CD4-positive, alpha-beta T cell (primary cell): Measurements from ENCODE around the gene PIP5K1B. TPM values are rescaled to one million over a fixed set of nuclear protein-coding genes. Genes with fewer than 3 reads are reported as not detected.

ENCODE experiments used
- ATAC-seq: fragments of 200-7000 bp; cut with Tn5 transposase; one replicate; pipeline ENCODE4 v1.10.0; 2022; ENCODE audit warnings: mild to moderate bottlenecking; ENCODE audit not compliant: poor library complexity
- CTCF ChIA-PET: fragments of 350-600 bp; sonication (Branson Sonifier 250); formaldehyde crosslinking; loops from one replicate; lab custom pipeline; 2021; ENCODE audit warnings: antibody characterized with exemption, inconsistent platforms; lab: Charles Lee
- POLR2A ChIA-PET: fragments of 350-600 bp; sonication (Branson Sonifier 250); formaldehyde crosslinking; loops from one replicate; lab custom pipeline; 2021; ENCODE audit warnings: antibody characterized with exemption, inconsistent platforms; lab: Charles Lee
- DNase-seq, 14 experiments: peaks; one replicate each; pipeline ENCODE4 v3.0.0-alpha.2; 2013 to 2020; ENCODE audit warnings: mixed read lengths in 2 of 14
- H3K27ac ChIP-seq, 2 donors: one replicate each; pipeline versions ENCODE4 v1.5.1 to v1.7.0; 2013; ENCODE audit warnings: low read length in 2 of 2, low read depth in 1 of 2, mild to moderate bottlenecking in 1 of 2
- H3K27me3 ChIP-seq, 2 experiments: 1 replicate in 1 of 2; 2 replicates in 1 of 2; pipeline versions ENCODE4 v1.6.1 to v1.7.0; 2013; ENCODE audit warnings: low read length in 2 of 2, control low read depth in 1 of 2, mild to moderate bottlenecking in 1 of 2, moderate library complexity in 1 of 2; ENCODE audit not compliant: insufficient read depth in 2 of 2, control insufficient read depth in 1 of 2
- H3K36me3 ChIP-seq: one replicate; pipeline ENCODE4 v1.6.1; 2013; ENCODE audit warnings: low read length, control low read depth; ENCODE audit not compliant: insufficient read depth
- H3K4me1 ChIP-seq: one replicate; pipeline ENCODE4 v1.6.1; 2013; ENCODE audit warnings: low read length, control low read depth; ENCODE audit not compliant: insufficient read depth
- H3K4me3 ChIP-seq: one replicate; pipeline ENCODE4 v1.5.1; 2013; ENCODE audit warnings: mild to moderate bottlenecking, low read length, moderate library complexity
- H3K9me3 ChIP-seq, 2 experiments: 1 replicate in 1 of 2; 2 replicates in 1 of 2; pipeline versions ENCODE4 v1.6.1 to v1.7.0; 2013; ENCODE audit warnings: low read length in 2 of 2, mild to moderate bottlenecking in 2 of 2, control low read depth in 1 of 2, moderate library complexity in 1 of 2; ENCODE audit not compliant: control insufficient read depth in 1 of 2, insufficient read depth in 1 of 2
- H3K27ac Mint-ChIP-seq: one replicate; pipeline ENCODE4 v1.8.0; 2020; ENCODE audit warnings: mixed read lengths
- H3K27me3 Mint-ChIP-seq: one replicate; pipeline ENCODE4 v1.8.0; 2021; ENCODE audit warnings: mixed read lengths
- H3K36me3 Mint-ChIP-seq: one replicate; pipeline ENCODE4 v1.8.0; 2021; ENCODE audit warnings: low read depth, mixed read lengths
- H3K4me1 Mint-ChIP-seq: one replicate; pipeline ENCODE4 v1.8.0; 2021; ENCODE audit warnings: low read depth, mixed read lengths
- H3K4me3 Mint-ChIP-seq: one replicate; pipeline ENCODE4 v1.8.0; 2020; ENCODE audit warnings: mild to moderate bottlenecking, mixed read lengths
- H3K9me3 Mint-ChIP-seq: one replicate; pipeline ENCODE4 v1.8.0; 2020; ENCODE audit warnings: mixed read lengths
- CTCF ChIP-seq: fragments of 200-600 bp; IDR thresholded peaks from one replicate; pipeline ENCODE4 v1.8.0; 2022; ENCODE audit warnings: antibody characterized with exemption, mild to moderate bottlenecking
- intact Hi-C, 2 experiments: fragments of 100-400 bp; cut with DNase I in 1 of 2; cut with micrococcal nuclease in 1 of 2; formaldehyde crosslinking; loops; one replicate each; pipeline versions ENCODE4 v1.15.1 to v1.9.0; 2023 to 2025; cut with DNase I, micrococcal nuclease
- total RNA-seq, 174 experiments: library from RNA in 2 of 174; stranded (reverse) in 2 of 174; gene quantifications; one replicate each; pipeline ENCODE4 v1.2.3 and lab custom pipeline; 2021 to 2026

Gene PIP5K1B
- total RNA-seq, 2 experiments from 2014 or later, result not detected

DNA sequence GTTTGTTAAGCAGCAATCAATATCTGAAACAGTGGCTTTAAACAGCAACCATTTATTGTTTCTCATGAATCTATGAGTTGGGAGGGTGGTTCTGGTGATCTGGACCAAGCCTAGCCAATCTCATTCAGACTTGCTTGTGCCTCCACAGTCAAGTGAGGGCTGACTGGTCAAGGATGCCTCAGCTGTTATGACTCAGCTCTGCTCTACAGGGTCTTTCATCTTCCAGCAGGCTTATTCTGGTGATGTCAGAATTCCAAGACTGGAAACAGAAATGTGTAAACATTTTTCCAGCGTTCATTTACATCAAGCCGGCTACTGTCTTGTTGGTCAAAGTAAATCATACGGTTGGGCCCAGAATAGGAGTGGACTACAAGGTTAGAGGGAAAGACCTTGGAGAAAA lies 2.5 kb upstream of the PIP5K1B start:
- H3K27me3 ChIP-seq, result peaks cover 37 to 61% of the 10 kb centered on the region in 2 experiments
- ChIA-PET POLR2A (no interaction called here), CTCF (no interaction called here)
- no peak for DNase-seq
- no peak for ATAC-seq
- H3K4me1 ChIP-seq, result peaks cover 15% of the 10 kb centered on the region
- H3K4me3 Mint-ChIP-seq, result no peak overlapping the region
- H3K4me3 ChIP-seq, result no peak overlapping the region
- H3K27ac Mint-ChIP-seq, result no peak overlapping the region
- intact Hi-C loops, result no loop called here
- H3K27ac ChIP-seq, result no peak overlapping the region
- peaks cover 24% of the 10 kb centered on the region for H3K4me1 Mint-ChIP-seq
- TF ChIP-seq CTCF, result no peak
- no peaks in the 10 kb centered on the region for H3K36me3 Mint-ChIP-seq
- peaks cover 93% of the 10 kb centered on the region for H3K27me3 Mint-ChIP-seq
- H3K36me3 ChIP-seq, result no peaks in the 10 kb centered on the region
- H3K9me3 Mint-ChIP-seq, result no peaks in the 10 kb centered on the region
- no peaks in the 10 kb centered on the region for H3K9me3 ChIP-seq

- H3K4me3 Mint-ChIP-seq, result no peak overlapping the region
- ATAC-seq, result no peak
These were observed 1.4 kb upstream of the PIP5K1B start for GRCh38 chr9:68703672-68704071.

GRCh38 chr9:68704498-68704813 lies 584 bp upstream of the PIP5K1B start:
- peaks cover 24% of the 10 kb centered on the region for H3K4me1 Mint-ChIP-seq
- POLR2A ChIA-PET, result no interaction called here

More at GRCh38 chr9:68703672-68704071, 1.4 kb upstream of the PIP5K1B start:
- no peak for DNase-seq
- peaks cover 33 to 72% of the 10 kb centered on the region in 2 experiments for H3K27me3 ChIP-seq
- ChIA-PET CTCF (interaction anchor here (0.5 kb wide), 1 partner anchor 85 kb away, joined by 3 read pairs; no protein-coding TSS in a partner anchor), POLR2A (no interaction called here)
- no peaks in the 10 kb centered on the region for H3K9me3 ChIP-seq
- Mint-ChIP-seq H3K9me3 (no peaks in the 10 kb centered on the region), H3K4me1 (peaks cover 24% of the 10 kb centered on the region), H3K36me3 (no peaks in the 10 kb centered on the region), H3K27me3 (peaks cover 93% of the 10 kb centered on the region), H3K27ac (no peak overlapping the region)
- H3K4me3 ChIP-seq, result no peak overlapping the region
- H3K4me1 ChIP-seq, result peaks cover 15% of the 10 kb centered on the region
- intact Hi-C loops, result no loop called here
- no peak for TF ChIP-seq CTCF
- no peaks in the 10 kb centered on the region for H3K36me3 ChIP-seq
- H3K27ac ChIP-seq, result no peak overlapping the region

More at GRCh38 chr9:68704498-68704813, 584 bp upstream of the PIP5K1B start:
- ATAC-seq, result no peak
- no peaks in the 10 kb centered on the region for H3K36me3 Mint-ChIP-seq
- intact Hi-C loops, result no loop called here
- Histone ChIP-seq H3K36me3 (no peaks in the 10 kb centered on the region), H3K4me3 (no peak overlapping the region), H3K9me3 (no peaks in the 10 kb centered on the region), H3K4me1 (peaks cover 15% of the 10 kb centered on the region), H3K27ac (no peak overlapping the region), H3K27me3 (peaks cover 33 to 65% of the 10 kb centered on the region in 2 experiments)
- H3K4me3 Mint-ChIP-seq, result no peak overlapping the region
- peaks cover 93% of the 10 kb centered on the region for H3K27me3 Mint-ChIP-seq
- DNase-seq, result no peak
- no peak overlapping the region for H3K27ac Mint-ChIP-seq
- no peak for TF ChIP-seq CTCF
- CTCF ChIA-PET, result no interaction called here
- no peaks in the 10 kb centered on the region for H3K9me3 Mint-ChIP-seq
